ENCODE data around the gene ATP13A3.

Gene ATP13A3

GRCh38 chr3:194474675-194475074 is 12.1 kb downstream of the ATP13A3 start:
- no peak for FAIRE-seq

- peak; percentile 62 for FAIRE-seq
Measured at GRCh38 chr3:194472290-194472920, 14.4 kb downstream of the ATP13A3 start.

GRCh38 chr3:194471863-194472262 is 14.9 kb downstream of the ATP13A3 start:
- no peak for FAIRE-seq

GRCh38 chr3:194470615-194471014 is 16.2 kb downstream of the ATP13A3 start:
- no peak for FAIRE-seq

DNA sequence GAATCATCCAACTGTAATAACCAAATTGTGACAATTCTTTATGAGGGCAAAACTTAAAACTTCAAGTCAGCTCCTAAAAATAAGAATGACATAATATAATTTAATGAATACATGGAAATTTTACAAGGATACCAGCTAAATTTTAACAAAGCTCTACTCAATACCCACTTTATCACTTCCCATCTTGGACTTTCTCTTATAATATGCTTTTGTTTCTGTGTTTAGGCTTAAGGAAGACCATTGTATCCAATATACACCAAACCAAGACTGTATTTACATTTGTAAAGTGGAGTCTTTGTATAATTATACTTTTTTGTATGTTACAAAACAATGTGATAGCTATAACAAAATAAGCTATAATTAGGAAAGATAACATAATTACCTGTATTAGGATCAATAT is 16.8 kb downstream of the ATP13A3 start:
- no peak for FAIRE-seq

DNA sequence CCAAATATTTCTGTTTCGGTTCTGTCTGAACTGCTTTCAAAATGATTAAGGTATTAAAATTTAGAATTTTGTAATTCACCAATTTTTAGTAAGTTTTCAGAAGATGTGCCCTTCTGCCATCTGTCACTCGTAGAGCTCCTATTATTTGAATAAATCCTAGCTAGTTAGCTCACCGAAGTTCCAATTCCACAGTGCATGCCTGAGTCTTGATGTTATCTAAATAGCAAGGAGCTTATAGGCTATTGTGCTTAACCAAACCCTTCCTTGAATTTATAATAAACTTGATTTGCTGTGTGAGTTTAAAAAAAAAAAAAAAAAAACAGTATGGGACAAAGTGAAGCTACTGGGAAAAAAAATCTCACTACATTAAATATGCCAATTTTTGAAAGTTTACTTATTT is 18.7 kb downstream of the ATP13A3 start:
- FAIRE-seq: no peak

GRCh38 chr3:194466761-194467356 is 19.9 kb downstream of the ATP13A3 start:
- no peak for FAIRE-seq

- FAIRE-seq: no peak
Measured at GRCh38 chr3:194465920-194466570, 20.8 kb downstream of the ATP13A3 start.

- FAIRE-seq: no peak
Measured at GRCh38 chr3:194465246-194465645, 21.6 kb downstream of the ATP13A3 start.

GRCh38 chr3:194464692-194465091 is 22.1 kb downstream of the ATP13A3 start:
- FAIRE-seq: no peak

DNA sequence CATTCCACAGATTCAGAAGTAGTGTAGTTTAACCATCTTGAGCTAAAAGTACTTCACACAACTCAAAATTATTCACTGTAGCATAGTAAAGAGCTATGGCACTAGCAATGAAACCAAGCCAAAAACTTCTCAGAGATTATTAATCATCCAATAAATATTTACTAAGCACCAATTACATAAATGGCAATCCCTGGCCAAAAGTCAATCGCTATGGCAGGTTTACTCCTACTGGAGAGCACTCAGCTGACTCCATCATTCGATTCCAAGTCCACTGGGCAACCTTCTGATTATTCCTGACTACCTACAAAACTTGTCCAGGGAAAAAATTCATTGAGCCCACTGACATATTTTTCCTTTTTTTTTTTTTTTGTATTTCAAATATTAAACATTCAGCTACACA is 23.9 kb downstream of the ATP13A3 start:
- FAIRE-seq: no peak

DNA sequence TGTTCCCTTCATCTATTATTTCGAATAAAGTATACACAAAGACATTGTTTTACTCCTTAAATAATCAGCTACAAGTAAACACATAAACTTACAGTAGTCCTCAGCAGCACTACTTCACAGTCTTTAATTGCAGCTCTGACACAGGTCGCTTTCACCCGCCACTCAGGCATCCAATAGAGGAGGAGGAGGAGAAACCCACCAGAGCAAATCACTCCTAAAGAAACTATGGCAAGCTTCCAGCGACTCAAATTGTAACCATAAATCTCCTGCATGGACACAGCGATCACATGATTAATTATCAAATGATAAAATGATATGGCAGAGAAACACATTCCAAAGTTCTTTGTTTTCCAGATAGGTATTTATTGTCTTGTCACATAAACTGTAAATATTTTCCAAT is 26.2 kb downstream of the ATP13A3 start:
- no peak for FAIRE-seq

DNA sequence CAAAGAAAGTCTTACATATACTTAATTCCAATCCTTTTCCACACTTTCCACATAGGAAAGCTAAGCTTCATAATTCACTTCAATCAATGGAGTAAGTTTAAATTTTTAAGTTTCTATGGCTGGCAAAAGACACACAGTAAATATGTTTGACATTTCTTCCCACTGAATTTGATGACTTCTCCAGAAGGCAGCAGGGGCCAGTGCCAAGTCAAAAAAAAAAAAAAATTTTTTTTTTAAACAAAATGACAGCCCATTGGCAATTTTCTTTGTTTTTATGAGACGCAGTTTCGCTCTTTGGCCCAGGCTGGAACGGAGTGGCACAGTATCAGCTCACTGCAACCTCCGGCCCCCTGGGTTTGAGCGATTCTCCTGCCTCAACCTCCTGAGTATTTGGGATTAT is 28.7 kb downstream of the ATP13A3 start:
- no peak for FAIRE-seq

DNA sequence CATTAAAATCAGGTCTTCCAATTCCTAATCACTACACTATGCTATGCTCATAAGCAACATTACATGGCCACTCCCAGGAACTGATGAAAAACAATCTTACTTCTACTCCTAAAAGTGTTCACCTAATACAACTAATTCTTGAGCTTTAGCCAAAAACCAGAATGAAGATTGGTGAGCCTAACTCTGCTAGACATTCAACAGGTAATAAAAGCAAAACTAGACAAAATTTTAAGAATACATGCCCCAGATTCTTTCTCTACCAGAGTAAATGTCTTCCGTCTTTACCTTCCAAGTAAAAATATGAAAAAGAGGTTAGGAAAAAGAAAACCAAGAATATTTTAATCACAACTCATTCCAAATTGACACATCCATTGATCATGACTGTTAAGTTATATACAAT is 31.3 kb downstream of the ATP13A3 start:
- no peak for FAIRE-seq

DNA sequence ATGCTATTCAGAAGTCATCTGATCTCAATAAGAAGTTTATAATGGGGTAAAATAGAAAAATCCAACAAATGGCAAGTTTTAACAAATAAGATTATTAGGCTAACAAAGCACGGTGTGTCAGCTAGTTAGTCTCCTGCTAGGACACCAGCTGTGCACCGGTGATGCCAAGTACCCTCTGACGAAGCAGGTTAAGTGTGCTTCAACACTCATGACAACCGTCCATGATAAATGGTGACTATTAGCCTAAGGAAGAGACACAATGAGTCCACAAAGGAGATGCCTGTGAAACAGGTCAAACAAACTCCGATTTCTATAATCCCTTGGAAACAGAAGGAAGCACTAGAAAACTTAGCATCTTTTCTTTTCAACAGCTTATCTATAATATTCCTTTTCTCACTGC is 36.5 kb downstream of the ATP13A3 start:
- FAIRE-seq: no peak

- FAIRE-seq: no peak
Measured at GRCh38 chr3:194449913-194450312, 36.9 kb downstream of the ATP13A3 start.

- FAIRE-seq: no peak
Measured at GRCh38 chr3:194447657-194448056, 39.1 kb downstream of the ATP13A3 start.

DNA sequence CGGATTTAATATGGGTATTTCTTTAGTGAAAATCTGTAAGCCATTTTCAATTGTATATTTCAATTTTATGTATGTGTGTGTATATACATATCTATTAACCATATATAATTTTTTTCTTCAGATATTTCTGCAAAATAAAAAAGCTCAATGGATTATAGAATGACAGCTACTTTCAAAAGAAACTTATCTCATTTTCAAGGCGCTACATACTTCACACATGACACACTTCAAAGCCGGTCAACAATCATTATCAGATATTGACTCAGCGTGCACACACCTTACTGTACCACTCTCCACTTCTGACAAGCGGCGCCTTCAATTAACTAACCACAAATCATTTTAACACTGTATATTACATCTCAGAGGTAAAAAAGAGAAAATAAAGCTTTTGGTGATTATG is 39.6 kb downstream of the ATP13A3 start:
- FAIRE-seq: no peak

DNA sequence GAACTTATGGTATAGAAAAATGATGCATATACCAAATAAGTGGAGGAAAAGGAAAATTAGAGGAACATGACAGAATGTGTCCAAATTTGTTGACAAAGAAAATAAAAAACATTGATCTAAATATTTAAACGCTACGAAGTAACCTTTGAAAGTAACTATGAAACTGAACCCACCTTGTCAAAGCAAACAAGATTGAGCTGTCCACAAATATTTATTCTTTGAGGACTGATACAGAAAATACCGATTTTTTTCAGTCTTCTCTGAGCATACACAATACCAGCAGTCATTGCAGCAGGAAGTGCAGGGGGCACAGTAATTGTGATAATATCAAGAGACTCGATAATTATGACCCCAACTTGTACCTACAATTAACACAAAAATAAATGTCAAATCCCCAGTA is 40.0 kb downstream of the ATP13A3 start:
- FAIRE-seq: no peak

- no peak for FAIRE-seq
Measured at GRCh38 chr3:194446172-194446571, 40.6 kb downstream of the ATP13A3 start.

- no peak for FAIRE-seq
Measured at GRCh38 chr3:194443901-194444300, 42.9 kb downstream of the ATP13A3 start.

- no peak for FAIRE-seq
Measured at GRCh38 chr3:194440756-194441155, 46.0 kb downstream of the ATP13A3 start.

DNA sequence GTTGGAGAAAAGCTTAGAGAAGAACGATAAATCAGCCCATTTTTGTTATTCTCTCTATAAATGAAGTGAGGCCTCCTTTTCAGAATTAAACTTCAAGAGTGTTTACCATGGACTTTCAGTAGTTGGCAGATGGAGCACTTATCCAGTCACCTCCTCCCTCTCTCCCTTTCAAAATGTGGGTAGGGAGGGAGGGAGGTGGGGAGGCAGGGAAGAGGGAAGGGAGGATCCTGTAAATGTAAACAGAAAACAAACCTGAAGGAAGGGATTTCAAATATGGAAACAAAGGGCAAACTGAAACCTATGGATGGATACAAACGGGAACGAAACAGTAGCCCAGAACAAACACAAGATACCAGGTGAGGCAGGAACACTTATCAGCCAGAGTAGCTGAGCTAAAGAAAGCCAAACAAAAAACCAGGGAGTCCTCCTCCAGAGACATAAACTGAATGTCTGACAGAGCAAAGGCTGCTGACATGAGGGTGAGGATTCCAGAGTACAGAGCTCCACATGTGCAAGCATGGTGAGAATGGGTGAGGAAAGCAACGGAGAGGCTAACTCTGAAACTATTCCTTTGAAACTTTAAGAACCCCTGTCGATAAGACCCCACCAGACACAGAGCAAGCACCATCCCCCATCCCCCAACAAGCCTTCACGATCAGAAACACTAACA is 46.8 kb downstream of the ATP13A3 start:
- FAIRE-seq: no peak

GRCh38 chr3:194434503-194434902 is 52.3 kb downstream of the ATP13A3 start:
- no peak for FAIRE-seq

All from TTC549 (cell line).